Glutamatergic neuron (in vitro differentiated cells): ENCODE measurements around the gene FGF8. TPM values are rescaled to one million over a fixed set of nuclear protein-coding genes. Genes with fewer than 3 reads are reported as not detected.

ENCODE experiments used
- DNase-seq: peaks from one replicate; pipeline ENCODE4 v3.0.0; 2022
- H3K27ac Mint-ChIP-seq: one replicate; pipeline ENCODE4 v1.8.0; 2020; ENCODE audit warnings: mild to moderate bottlenecking, mixed read lengths, inconsistent platforms; ENCODE audit not compliant: unreplicated experiment
- H3K27me3 Mint-ChIP-seq: one replicate; pipeline ENCODE4 v1.8.0; 2020; ENCODE audit warnings: mild to moderate bottlenecking, moderate library complexity, mixed read lengths, inconsistent platforms; ENCODE audit not compliant: unreplicated experiment
- H3K36me3 Mint-ChIP-seq: one replicate; pipeline ENCODE4 v1.8.0; 2020; ENCODE audit warnings: mild to moderate bottlenecking, mixed read lengths, inconsistent platforms; ENCODE audit not compliant: unreplicated experiment
- H3K4me1 Mint-ChIP-seq: one replicate; pipeline ENCODE4 v1.8.0; 2020; ENCODE audit warnings: mild to moderate bottlenecking, low read depth, mixed read lengths, inconsistent platforms; ENCODE audit not compliant: unreplicated experiment
- H3K4me3 Mint-ChIP-seq: one replicate; pipeline ENCODE4 v1.8.0; 2020; ENCODE audit warnings: mild to moderate bottlenecking, mixed read lengths, inconsistent platforms; ENCODE audit not compliant: unreplicated experiment
- H3K9me3 Mint-ChIP-seq: one replicate; pipeline ENCODE4 v1.8.0; 2020; ENCODE audit warnings: mild to moderate bottlenecking, moderate library complexity, mixed read lengths, inconsistent platforms; ENCODE audit not compliant: unreplicated experiment
- CTCF ChIP-seq: fragments of 200-600 bp; sonication (generic); IDR thresholded peaks from one replicate; pipeline ENCODE4 v1.5.0; 2021; ENCODE audit not compliant: partially characterized antibody, unreplicated experiment
- total RNA-seq: library from RNA; stranded (reverse); fragmentation: NEBNext Ultra II Directional; extraction: Animal tissue kit (Norgen Biotek cat#: 25700); gene quantifications from one replicate; pipeline ENCODE4 v1.2.1, GENCODE V29; 2021; ENCODE audit not compliant: unreplicated experiment

The FGF8 gene
- total RNA-seq, 1 donor from 2014 or later = 1.1 TPM

- Mint-ChIP-seq H3K4me1 (peaks cover 5% of the 10 kb centered on the region), H3K36me3 (no peaks in the 10 kb centered on the region), H3K9me3 (no peaks in the 10 kb centered on the region), H3K27ac (no peak overlapping the region), H3K4me3 (no peak overlapping the region), H3K27me3 (no peaks in the 10 kb centered on the region)
- no peak for TF ChIP-seq CTCF
- no peak for DNase-seq
Measured at GRCh38 chr10:101759309-101760247, 16.3 kb downstream of the FGF8 start.

- Mint-ChIP-seq H3K27ac (no peak overlapping the region), H3K4me1 (peaks cover 5% of the 10 kb centered on the region), H3K9me3 (no peaks in the 10 kb centered on the region), H3K27me3 (no peaks in the 10 kb centered on the region), H3K4me3 (no peak overlapping the region), H3K36me3 (no peaks in the 10 kb centered on the region)
- no peak for DNase-seq
- no peak for TF ChIP-seq CTCF
Measured at GRCh38 chr10:101758858-101759257, 17.1 kb downstream of the FGF8 start.

GRCh38 chr10:101752241-101752640, 23.7 kb downstream of the FGF8 start:
- TF ChIP-seq CTCF = no peak
- no peak for DNase-seq
- Mint-ChIP-seq H3K4me1 (peaks cover 9% of the 10 kb centered on the region), H3K27me3 (no peaks in the 10 kb centered on the region), H3K36me3 (no peaks in the 10 kb centered on the region), H3K9me3 (no peaks in the 10 kb centered on the region), H3K4me3 (no peak overlapping the region), H3K27ac (no peak overlapping the region)

- TF ChIP-seq CTCF = no peak
- Mint-ChIP-seq H3K27ac (peak overlapping the region; percentile 41), H3K27me3 (no peaks in the 10 kb centered on the region), H3K9me3 (no peaks in the 10 kb centered on the region), H3K36me3 (no peaks in the 10 kb centered on the region), H3K4me1 (peaks cover 18% of the 10 kb centered on the region), H3K4me3 (no peak overlapping the region)
- peak; percentile 40 for DNase-seq
Measured at GRCh38 chr10:101749047-101750016, 26.6 kb downstream of the FGF8 start.
